HG02642 (cell line): ENCODE results near the gene HCFC2.
"Not testable (repeated sequence)": the region's sequence is repeated elsewhere in the genome, so short reads cannot be mapped to it uniquely, and the experiment has no call there.

Experiments
- ATAC-seq: cut with Tn5 transposase; IDR thresholded peaks from one replicate; pipeline ENCODE4 v1.9.1; 2021; ENCODE audit warnings: mild to moderate bottlenecking; ENCODE audit not compliant: unreplicated experiment, poor library complexity

Gene HCFC2

DNA sequence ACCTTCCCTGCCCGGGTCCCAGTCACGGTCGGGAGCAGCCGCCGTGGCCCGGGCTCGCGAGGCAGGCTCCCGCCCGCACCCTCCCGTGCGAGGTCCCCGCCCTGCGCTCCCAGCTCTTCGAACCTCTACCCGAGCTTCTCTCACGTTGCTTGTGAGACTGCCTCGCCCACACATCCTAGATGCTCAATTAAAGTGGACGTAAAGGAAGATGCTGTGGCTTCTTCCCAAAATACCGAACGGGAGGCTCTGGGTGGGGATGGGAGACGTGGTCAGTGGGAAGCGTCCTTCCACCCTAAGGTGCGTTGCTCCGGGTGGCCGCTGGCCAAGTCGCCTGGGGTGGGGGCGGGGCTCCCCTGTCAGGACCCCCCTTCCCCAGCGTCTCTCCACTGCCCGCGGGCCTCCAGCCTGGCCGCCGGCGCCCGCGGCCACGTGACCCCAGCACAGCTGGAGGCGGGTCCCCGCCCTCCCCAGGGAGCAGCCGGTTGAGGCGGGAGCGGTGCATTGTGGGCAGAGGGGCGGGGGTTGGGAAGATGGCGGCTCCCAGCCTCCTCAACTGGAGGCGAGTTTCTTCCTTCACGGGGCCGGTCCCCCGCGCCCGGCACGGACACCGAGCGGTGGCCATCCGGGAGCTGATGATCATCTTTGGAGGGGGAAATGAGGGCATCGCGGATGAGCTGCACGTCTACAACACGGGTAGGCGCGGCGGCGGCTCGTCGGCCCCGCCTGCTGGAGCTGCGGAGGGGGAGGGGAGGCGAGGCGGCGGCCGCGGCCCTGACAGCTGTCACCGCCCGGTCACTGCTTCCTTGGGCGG is at the start of gene HCFC2:
HCFC2 (plus strand) TSS at position 501 of the 811 bp plus-strand sequence; CDS start at position 531, 30 bp downstream.
- ATAC-seq = peak; percentile 90

DNA sequence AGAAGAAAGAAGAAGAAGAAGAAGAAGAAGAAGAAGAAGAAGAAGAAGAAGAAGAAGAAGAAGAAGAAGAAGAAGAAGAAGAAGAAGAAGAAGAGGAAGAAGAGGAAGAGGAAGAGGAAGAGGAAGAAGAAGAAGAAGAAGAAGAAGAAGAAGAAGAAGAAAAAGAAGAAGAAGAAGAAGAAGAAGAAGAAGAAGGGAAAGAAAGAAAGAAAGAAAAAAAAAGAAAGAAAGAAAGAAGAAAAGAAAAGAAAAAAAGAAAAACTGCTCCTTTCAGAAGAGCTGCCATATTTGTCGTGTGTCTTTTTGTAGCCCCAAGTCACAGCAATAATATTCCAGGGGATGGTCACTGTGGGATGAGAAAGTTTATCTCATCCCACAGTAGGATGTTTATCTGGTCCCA is 42.5 kb upstream of the HCFC2 start:
- ATAC-seq = not testable (repeated sequence)

DNA sequence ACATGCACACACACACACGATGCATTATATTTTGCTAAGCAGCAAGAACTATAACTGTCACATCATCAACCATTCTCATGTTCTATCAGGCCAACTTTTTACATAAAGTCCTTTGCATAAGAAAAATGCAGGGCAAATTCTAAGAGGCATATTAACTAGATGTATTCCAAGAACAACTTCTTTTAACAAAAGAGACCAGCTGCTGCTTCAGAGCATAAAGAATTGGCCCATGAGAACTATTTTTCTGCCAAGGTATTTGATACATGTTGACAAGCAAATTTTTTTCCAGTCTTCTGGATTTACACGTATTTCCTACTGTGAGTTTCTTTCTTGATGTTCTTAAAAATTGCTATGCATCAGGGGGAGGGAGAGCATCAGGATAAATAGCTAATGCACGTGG is 41.5 kb upstream of the HCFC2 start:
- no peak for ATAC-seq

DNA sequence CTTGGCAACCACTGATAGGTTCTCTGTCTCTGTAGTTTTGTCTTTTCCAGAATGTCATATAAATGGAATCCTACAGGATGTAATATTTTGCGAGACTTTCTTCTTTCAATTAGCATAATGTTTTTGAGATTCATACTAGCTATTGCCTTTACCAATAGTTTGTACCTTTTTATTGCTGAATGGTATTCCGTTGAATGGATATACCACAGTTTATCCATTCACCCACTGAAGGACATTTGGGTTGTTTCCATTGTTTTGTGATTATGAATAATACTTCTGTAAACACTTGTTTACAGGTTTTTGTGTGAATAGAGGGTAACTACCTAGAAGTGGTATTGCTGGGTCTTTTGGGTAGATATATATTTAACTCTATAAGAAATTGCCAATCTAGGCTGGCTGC is 40.6 kb upstream of the HCFC2 start:
- no peak for ATAC-seq

DNA sequence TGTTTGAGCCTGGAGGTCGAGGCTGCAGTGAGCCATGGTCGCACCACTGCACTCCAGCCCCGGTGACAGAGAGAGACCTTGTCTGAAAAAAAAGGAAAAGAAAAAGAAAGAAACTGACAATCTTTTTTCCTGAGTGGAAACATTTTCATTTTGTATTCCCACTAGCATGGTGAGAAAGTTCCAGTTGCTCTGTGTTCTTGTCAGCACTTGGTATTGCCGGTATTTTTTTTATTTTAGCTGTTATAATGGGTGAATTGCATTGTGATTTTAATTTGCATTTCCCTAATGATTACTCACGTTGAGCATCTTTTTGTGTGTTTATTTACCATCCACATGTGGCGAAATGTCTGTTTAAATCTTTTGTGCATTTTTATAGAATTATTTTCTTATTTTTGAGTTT is 40.0 kb upstream of the HCFC2 start:
- ATAC-seq = no peak

DNA sequence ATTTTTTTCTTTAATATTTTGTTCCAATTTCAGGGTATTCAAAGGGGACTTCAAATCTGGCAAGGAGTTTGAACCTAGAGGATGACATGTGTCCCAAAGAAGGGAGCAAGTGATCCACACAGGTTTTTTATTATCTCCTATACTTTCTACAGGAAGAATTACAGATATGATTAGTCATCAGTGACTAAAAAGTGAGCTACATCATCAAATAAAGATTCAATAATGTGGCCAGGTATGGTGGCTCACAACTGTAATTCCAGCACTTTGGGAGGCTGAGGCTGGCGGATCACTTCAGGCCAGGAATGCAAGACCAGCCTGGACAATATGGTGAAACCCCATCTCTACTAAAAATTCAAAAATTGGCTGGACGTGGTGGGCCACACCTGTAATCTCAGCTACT is 38.6 kb upstream of the HCFC2 start:
- no peak for ATAC-seq

DNA sequence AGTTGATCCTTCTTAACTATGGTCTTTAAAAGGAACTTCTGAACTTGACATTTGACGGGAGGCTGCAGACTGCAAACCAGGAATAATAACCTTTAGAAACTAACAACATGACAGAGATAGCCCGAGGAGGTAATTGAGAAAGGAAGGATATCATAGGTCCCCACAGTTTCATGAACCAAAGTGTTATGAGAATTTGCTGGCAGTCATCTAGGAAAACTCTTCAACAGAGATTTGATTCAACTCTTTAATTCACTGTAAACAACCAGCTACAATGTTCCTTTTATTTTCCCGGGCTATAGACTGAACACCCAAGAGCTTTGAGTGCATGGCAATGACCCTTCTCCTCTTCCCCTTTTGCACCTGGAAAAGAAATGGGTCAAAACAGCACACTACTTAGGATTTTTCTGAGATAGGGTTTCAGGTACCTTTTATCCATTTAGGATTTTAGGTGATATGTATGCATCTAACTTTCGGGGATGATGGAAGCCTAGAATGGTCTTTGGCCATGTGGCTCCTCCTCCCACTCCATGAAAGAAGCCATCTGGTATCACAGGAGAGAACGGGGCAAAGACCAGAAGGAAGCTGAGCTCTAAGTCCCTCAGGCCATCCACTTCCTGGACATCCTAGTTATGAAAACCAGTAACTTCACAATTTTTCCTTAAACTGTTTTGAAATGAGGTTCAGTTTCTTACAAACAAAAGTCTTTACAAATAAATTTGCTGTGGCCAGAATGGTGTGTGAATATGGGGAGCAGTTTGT is 37.3 kb upstream of the HCFC2 start:
- no peak for ATAC-seq

DNA sequence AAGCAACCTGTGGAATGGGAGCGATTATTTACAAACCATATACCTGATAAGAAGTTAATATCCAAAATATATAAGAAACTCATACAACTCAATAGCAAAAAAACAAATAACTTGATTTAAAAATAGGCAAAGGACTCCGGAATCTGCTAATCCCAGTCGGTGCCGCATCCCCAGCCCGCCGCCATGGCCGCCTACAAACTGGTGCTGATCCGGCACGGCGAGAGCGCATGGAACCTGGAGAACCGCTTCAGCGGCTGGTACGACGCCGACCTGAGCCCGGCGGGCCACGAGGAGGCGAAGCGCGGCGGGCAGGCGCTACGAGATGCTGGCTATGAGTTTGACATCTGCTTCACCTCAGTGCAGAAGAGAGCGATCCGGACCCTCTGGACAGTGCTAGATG is 33.7 kb upstream of the HCFC2 start:
- not testable (repeated sequence) for ATAC-seq

DNA sequence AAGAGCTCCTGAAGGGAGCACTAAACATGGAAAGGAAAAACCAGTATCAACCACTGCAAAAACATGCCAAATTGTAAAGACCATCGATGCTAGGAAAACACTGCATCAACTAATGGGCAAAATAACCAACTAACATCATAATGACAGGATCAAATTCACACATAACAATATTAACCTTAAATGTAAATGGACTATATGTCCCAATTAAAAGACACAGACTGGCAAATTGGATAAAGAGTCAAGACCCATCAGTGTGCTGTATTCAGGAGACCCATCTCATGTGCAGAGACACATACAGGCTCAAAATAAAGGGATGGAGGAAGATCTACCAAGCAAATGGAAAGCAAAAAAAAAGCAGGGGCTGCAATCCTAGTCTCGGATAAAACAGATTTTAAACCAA is 28.2 kb upstream of the HCFC2 start:
- ATAC-seq = not testable (repeated sequence)

DNA sequence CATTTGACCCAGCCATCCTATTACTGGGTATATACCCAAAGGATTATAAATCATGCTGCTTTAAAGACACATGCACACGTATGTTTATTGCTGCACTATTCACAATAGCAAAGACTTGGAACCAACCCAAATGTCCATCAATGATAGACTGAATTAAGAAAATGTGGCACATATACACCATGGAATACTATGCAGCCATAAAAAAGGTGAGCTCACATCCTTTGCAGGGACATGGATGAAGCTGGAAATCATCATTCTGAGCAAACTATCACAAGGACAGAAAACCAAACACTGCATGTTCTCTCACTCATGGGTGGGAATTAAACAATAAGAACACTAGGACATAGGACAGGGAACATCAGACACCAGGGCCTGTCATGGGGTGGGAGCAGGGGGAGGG is 24.6 kb upstream of the HCFC2 start:
- not testable (repeated sequence) for ATAC-seq

DNA sequence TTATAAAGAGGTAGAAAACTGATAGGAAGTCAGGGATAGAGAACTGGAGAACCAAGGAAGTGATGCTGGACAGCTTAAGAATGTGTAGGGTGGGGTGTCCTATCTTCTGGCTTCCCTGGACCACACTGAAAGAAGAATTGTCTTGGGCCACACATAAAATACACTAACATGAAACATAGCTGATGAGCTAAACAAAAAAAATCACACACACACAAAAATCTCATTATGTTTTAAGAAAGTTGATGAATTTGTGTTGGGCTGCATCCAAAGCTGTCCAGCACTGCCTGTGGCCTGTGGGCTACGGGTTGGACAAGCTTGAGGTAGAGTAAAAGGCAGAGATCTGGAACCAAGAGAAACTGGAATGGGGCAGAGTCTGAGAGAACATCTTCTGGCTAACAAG is 21.8 kb upstream of the HCFC2 start:
- no peak for ATAC-seq

DNA sequence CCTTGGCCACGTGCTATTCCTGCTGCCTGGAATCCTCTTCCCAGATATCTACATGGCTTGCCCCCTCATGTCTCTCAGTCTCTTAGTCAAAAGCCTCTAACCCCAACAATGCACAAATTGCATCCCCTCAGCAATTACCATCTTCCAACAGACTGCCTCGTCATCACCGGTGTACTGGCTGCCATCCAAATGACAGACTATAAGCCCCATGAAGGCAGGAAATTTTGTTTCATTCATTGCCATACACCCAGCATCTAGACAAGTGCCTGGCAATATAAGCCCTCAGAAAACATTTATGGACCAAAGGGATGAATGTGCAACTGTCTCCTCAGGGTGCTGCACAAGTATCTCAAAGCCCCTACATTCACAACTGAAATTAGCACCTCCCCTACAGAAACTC is 20.2 kb upstream of the HCFC2 start:
- no peak for ATAC-seq

DNA sequence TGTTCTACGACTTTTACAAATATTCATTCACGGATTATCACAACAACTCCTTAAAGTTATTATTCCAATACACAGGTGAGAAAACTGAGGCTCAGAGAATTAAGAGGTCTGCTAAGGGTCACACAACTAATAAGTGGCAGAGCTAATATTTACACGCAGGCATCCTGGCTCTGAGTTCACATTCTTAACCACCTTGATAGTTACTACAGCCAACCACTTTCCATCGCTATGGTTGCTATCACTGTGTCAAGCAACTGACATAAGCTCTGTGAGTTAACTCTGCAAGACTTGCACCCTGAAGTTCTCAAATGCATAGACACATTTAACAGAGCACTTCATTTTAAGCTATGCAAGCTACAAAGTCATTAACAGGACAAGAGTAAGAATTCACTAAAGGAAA is 18.0 kb upstream of the HCFC2 start:
- no peak for ATAC-seq

DNA sequence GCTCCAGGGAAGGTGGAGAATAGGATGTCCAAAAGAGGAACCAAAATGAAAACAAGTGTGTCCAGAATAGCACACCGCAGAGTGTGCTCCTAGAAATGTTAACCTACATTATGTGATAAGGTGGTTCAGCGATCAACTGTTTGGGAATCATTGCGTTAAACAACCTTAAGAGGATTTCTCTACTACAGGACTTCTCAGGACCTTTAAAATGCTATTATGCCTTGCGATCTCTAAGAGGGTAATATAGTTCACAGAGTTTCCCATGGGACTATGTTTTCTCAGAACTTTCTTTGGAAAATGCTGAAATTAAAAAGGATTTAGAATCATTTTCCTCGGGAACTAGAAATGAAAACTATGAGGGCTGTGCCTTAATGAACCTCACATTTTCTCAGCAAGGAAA is 16.2 kb upstream of the HCFC2 start:
- ATAC-seq = no peak

DNA sequence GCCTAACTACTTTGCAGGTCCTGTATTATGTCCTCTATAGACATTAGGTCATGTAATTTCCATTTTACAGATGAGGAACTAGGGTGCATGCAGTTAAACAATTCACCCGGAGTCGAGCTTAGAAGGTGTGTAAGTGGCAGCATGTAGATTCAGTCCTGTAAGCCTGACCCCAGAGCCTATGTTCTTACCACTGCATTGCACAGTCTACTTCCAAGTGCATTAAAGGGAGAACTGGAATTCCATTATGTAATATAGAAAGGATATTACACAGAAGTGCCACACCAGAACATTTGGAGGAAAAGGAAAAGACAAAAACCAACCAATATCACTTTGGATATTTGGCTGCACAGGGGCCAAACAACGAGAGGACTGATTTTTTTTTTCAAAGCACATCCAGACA is 15.5 kb upstream of the HCFC2 start:
- no peak for ATAC-seq

DNA sequence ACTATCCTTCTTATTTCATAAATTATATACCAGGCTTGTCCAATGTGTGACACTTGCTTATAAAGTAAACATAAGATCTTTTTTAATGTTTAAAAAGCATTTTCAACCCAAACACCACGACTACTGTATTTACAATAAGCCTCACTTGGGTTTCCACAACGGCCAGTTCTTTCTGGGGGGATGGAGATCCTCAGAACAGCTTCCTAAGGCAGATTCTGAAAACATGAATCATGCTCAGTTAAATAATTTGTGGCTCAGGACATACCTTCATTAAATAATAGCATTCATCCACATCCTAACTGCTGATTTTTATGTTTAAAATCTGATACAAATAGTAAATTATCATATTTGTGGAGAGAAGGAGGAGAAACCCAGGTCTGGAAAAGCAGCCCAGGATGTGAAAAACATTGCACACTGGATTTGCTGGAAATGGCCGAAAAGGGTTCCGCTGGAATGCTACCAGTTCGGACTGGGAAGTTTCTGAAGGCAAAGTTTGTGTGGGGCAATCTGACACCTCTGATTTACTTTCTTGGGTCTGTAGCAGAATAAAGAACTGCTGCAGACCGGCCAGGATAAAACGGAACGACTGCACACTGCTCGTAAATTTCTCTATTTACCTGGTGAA is 14.9 kb upstream of the HCFC2 start:
- no peak for ATAC-seq

DNA sequence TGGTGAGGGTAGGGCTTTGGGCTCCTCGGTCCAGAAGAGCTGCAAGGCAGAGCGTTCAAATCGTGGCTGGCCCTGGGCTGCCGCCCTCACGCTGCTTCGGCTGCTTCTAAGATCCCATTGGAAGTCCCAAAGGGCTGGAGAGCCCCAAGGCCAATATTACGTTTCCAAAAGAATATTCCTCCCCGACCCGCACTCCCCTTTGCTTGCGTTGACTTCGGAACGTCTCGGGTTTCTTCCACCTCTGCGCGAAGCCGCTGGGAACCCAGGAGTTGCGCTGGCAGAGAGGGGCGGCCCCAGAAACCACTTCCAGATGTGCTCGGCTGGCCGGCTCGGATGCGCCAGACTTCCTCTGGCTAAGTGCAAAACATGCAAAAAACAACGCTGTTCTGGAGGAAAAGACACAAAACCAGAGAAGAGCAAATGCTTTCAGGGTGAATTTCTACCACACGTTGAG is 14.4 kb upstream of the HCFC2 start, which contains the start of gene GLT8D2:
GLT8D2 (minus strand) TSS at position 285 of the 454 bp plus-strand sequence. CDS start 30,539 bp downstream, outside the sequence.
- no peak for ATAC-seq

DNA sequence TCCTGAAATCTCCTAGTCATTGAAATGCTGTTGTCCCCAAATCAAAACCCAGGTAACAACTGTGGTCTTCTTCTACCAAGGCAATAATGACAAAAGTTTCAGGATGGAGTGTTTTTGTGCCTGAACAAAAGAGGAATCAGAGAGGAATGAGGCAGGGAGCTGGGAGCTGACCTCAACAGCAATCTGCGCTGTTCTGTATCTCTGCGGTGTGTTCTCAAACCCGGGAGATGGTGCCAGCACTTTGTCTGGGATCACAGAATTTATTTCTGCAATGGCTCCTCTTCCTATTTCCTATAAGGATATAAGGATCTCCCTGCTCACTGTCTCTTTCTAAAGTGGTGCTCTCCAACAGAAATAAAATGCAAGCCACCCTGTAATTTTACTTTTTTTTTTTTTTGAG is 13.9 kb upstream of the HCFC2 start:
- no peak for ATAC-seq

DNA sequence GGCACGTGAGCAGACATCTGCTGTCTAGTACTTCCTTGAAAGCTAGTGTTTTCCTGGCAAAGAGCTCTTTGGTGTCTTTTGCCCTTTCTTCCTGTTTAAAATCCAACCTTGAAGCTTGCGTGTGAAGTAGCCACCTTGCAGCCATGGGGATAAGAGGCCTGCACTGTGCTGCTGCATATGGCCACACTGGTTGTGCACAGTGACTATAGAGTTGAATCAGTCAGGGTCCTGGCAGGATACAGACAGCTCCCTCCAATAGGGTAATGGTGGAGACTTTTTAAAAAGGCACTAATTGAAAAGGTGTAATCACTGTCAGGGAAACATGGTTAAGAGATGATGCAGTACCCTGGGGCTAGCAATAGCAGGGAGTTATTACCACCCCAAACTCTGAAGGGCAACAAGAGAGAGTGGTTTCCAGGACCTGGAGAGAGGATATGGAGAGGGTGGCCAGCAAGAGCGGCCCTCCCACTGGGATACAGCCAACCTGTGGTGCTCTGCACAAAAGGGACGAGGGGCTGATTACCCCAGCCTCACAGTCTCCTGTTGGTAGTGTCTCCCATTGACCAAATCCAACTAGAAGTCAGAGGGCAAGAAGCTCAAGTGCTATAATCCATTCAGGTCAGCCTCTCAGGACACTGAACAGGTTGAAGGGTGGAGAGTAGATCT is 9.5 kb upstream of the HCFC2 start:
- no peak for ATAC-seq

DNA sequence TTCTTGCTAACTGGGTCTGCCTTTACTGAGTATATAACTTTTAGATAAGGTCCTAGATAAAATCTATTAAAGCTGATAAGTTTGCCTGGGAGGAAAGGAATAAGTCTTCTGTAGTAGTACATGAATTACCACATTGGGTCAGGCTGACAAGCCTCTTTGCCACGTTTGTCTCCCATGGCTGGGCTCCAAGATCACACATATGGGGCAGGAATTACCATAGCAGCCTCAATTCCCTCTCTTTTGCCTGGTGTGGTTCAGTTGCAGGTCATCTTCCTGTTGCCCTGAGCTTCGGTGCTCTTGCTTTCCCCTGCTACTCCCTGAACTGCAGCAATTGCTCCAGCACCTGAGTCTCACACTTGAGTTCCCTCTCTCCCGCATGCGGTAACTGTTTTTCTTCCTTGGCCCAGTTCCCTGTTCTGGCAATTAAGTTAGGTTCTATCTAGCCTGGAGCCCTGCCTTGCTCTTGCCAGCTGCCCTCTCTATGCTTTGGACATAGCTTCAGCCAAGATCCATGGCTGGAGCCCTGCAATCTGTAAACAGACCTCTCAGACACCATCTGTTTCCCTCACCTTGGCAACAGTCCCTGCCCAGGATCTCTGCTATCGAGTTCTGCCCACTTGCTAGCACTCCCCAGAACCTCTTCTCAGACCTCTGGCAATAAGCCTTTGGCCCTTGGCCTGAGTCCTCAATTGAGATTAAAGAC is 8.5 kb upstream of the HCFC2 start:
- ATAC-seq = no peak
